ENCODE results near the gene BGN.

GRCh38 chrX:153516073-153516472 lies 21.3 kb downstream of the BGN start:
- TF ChIP-seq, protein P1, sequence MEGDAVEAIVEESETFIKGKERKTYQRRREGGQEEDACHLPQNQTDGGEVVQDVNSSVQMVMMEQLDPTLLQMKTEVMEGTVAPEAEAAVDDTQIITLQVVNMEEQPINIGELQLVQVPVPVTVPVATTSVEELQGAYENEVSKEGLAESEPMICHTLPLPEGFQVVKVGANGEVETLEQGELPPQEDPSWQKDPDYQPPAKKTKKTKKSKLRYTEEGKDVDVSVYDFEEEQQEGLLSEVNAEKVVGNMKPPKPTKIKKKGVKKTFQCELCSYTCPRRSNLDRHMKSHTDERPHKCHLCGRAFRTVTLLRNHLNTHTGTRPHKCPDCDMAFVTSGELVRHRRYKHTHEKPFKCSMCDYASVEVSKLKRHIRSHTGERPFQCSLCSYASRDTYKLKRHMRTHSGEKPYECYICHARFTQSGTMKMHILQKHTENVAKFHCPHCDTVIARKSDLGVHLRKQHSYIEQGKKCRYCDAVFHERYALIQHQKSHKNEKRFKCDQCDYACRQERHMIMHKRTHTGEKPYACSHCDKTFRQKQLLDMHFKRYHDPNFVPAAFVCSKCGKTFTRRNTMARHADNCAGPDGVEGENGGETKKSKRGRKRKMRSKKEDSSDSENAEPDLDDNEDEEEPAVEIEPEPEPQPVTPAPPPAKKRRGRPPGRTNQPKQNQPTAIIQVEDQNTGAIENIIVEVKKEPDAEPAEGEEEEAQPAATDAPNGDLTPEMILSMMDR (IDR thresholded peaks at IDR 0.05; ENCODE audit: low read depth, low read length): no peak
- no peak for TF ChIP-seq EZH2phosphoT487 (IDR thresholded peaks at IDR 0.05; ENCODE audit: low read depth)
